ENCODE results near the gene SEMA6D. TPM values are rescaled to one million over a fixed set of nuclear protein-coding genes. Genes with fewer than 3 reads are reported as not detected.

The SEMA6D gene
- total and polyA plus RNA-seq, 10 of the 15 experiments (the other 5 are each of a cell fraction or from before 2014, with no cell fraction given): 0.01 to 0.52 (median 0.09) TPM; not detected in 6

GRCh38 chr15:47731230-47731629 lies 13.9 kb downstream of the SEMA6D start:
- Histone ChIP-seq H3K9ac (ENCODE audit: control insufficient read depth, insufficient read depth, low read length) (no peak overlapping the region), H3K9me3 (replicated peaks; ENCODE audit: control insufficient read depth, insufficient read depth, low read length) (no peaks in the 10 kb centered on the region), H3K4me2 (ENCODE audit: control insufficient read depth, insufficient read depth) (no peak overlapping the region), H4K20me1 (ENCODE audit: control insufficient read depth, insufficient read depth) (no peaks in the 10 kb centered on the region), H3K36me3 (ENCODE audit: control insufficient read depth in 2 of 2, insufficient read depth in 2 of 2, low read length in 1 of 2) (no peaks in the 10 kb centered on the region), H3K79me2 (ENCODE audit: control insufficient read depth, insufficient read depth, low read length) (no peaks in the 10 kb centered on the region), H3K4me1 (ENCODE audit: control insufficient read depth, insufficient read depth, low read length) (no peaks in the 10 kb centered on the region), H3K4me3 (no peak overlapping the region), H2AFZ (ENCODE audit: control insufficient read depth, low read depth, low read length) (no peak overlapping the region), H3K27me3 (replicated peaks in 1 of 2; ENCODE audit: control insufficient read depth in 2 of 2, insufficient read depth in 2 of 2, low read length in 1 of 2) (no peaks in the 10 kb centered on the region), H3K27ac (ENCODE audit: control insufficient read depth, insufficient read depth) (no peak overlapping the region)
- no TSS peak for BruUV-seq (replicated peaks)
- ChIA-PET POLR2A (no interaction called here), RAD21 (ENCODE audit: unreplicated experiment) (no interaction called here), SMC1A (ENCODE audit: uncharacterized antibody, unreplicated experiment) (no interaction called here), CTCF (no interaction called here)
- ATAC-seq (no peak), DNase-seq (ENCODE audit: low read depth, low spot score) (no peak), FAIRE-seq (no peak)
- in situ Hi-C loops (cut with MboI): no loop called here
- WGBS (ENCODE audit: insufficient coverage, insufficient replicate concordance, low lambda C conversion rate, missing lambda C conversion rate): 43% methylated on average over 3 of the region's 3 CpGs
- intact Hi-C loops (cut with micrococcal nuclease; ENCODE audit: unreplicated experiment): no loop called here
- TF ChIP-seq, protein P1, sequence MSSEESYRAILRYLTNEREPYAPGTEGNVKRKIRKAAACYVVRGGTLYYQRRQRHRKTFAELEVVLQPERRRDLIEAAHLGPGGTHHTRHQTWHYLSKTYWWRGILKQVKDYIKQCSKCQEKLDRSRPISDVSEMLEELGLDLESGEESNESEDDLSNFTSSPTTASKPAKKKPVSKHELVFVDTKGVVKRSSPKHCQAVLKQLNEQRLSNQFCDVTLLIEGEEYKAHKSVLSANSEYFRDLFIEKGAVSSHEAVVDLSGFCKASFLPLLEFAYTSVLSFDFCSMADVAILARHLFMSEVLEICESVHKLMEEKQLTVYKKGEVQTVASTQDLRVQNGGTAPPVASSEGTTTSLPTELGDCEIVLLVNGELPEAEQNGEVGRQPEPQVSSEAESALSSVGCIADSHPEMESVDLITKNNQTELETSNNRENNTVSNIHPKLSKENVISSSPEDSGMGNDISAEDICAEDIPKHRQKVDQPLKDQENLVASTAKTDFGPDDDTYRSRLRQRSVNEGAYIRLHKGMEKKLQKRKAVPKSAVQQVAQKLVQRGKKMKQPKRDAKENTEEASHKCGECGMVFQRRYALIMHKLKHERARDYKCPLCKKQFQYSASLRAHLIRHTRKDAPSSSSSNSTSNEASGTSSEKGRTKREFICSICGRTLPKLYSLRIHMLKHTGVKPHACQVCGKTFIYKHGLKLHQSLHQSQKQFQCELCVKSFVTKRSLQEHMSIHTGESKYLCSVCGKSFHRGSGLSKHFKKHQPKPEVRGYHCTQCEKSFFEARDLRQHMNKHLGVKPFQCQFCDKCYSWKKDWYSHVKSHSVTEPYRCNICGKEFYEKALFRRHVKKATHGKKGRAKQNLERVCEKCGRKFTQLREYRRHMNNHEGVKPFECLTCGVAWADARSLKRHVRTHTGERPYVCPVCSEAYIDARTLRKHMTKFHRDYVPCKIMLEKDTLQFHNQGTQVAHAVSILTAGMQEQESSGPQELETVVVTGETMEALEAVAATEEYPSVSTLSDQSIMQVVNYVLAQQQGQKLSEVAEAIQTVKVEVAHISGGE (CRISPR knock-in tag; IDR thresholded peaks at IDR 0.05): no peak
- TF ChIP-seq FOXM1 (IDR thresholded peaks at IDR 0.05; ENCODE audit: low read depth, low read length) (no peak), PKNOX1 (IDR thresholded peaks at IDR 0.05) (no peak), E2F4 (IDR thresholded peaks at IDR 0.05; ENCODE audit: low read depth, low read length) (no peak), PAX5 (IDR thresholded peaks at IDR 0.05; ENCODE audit: borderline replicate concordance, low read depth, low read length) (no peak), HDGF (IDR thresholded peaks at IDR 0.05) (no peak), RCOR1 (conservative IDR thresholded peaks at IDR 0.05; ENCODE audit: low read depth, low read length) (no peak), ZBED1 (IDR thresholded peaks at IDR 0.05; ENCODE audit: borderline replicate concordance) (no peak)
- TF ChIP-seq, protein P2, sequence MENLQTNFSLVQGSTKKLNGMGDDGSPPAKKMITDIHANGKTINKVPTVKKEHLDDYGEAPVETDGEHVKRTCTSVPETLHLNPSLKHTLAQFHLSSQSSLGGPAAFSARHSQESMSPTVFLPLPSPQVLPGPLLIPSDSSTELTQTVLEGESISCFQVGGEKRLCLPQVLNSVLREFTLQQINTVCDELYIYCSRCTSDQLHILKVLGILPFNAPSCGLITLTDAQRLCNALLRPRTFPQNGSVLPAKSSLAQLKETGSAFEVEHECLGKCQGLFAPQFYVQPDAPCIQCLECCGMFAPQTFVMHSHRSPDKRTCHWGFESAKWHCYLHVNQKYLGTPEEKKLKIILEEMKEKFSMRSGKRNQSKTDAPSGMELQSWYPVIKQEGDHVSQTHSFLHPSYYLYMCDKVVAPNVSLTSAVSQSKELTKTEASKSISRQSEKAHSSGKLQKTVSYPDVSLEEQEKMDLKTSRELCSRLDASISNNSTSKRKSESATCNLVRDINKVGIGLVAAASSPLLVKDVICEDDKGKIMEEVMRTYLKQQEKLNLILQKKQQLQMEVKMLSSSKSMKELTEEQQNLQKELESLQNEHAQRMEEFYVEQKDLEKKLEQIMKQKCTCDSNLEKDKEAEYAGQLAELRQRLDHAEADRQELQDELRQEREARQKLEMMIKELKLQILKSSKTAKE (IDR thresholded peaks at IDR 0.05; ENCODE audit: low read depth, poor library complexity, severe bottlenecking): no peak
- TF ChIP-seq, protein P3, sequence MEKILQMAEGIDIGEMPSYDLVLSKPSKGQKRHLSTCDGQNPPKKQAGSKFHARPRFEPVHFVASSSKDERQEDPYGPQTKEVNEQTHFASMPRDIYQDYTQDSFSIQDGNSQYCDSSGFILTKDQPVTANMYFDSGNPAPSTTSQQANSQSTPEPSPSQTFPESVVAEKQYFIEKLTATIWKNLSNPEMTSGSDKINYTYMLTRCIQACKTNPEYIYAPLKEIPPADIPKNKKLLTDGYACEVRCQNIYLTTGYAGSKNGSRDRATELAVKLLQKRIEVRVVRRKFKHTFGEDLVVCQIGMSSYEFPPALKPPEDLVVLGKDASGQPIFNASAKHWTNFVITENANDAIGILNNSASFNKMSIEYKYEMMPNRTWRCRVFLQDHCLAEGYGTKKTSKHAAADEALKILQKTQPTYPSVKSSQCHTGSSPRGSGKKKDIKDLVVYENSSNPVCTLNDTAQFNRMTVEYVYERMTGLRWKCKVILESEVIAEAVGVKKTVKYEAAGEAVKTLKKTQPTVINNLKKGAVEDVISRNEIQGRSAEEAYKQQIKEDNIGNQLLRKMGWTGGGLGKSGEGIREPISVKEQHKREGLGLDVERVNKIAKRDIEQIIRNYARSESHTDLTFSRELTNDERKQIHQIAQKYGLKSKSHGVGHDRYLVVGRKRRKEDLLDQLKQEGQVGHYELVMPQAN (conservative IDR thresholded peaks at IDR 0.05): no peak
- TF ChIP-seq, protein P4, sequence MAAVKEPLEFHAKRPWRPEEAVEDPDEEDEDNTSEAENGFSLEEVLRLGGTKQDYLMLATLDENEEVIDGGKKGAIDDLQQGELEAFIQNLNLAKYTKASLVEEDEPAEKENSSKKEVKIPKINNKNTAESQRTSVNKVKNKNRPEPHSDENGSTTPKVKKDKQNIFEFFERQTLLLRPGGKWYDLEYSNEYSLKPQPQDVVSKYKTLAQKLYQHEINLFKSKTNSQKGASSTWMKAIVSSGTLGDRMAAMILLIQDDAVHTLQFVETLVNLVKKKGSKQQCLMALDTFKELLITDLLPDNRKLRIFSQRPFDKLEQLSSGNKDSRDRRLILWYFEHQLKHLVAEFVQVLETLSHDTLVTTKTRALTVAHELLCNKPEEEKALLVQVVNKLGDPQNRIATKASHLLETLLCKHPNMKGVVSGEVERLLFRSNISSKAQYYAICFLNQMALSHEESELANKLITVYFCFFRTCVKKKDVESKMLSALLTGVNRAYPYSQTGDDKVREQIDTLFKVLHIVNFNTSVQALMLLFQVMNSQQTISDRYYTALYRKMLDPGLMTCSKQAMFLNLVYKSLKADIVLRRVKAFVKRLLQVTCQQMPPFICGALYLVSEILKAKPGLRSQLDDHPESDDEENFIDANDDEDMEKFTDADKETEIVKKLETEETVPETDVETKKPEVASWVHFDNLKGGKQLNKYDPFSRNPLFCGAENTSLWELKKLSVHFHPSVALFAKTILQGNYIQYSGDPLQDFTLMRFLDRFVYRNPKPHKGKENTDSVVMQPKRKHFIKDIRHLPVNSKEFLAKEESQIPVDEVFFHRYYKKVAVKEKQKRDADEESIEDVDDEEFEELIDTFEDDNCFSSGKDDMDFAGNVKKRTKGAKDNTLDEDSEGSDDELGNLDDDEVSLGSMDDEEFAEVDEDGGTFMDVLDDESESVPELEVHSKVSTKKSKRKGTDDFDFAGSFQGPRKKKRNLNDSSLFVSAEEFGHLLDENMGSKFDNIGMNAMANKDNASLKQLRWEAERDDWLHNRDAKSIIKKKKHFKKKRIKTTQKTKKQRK (IDR thresholded peaks at IDR 0.05; ENCODE audit: low read depth, low read length): no peak
